ENCODE results near the gene SLC11A2. TPM values are rescaled to one million over a fixed set of nuclear protein-coding genes. Genes with fewer than 3 reads are reported as not detected.

Gene SLC11A2
- total RNA-seq, 1 experiment from 2014 or later: 38.7 TPM

DNA sequence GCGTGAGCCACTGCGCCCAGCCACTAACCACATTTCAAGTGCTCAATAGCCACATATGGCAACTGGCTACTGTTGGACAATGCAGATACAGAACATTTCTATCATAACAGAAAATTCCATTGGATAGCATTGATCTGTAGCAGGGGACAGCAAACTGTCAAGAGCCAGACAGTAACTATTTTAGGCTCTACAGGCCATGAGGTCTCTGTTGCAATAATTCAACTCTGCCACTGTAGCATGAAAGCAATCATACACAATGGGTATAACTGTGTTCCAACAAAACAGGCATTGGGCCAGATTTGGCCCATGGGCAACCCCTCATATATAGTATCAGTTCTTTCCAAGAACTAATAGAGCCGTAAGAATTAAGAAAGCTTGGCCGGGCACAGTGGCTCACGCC lies 49.2 kb upstream of the SLC11A2 start:
- Histone ChIP-seq H3K27me3 (ENCODE audit: insufficient read depth, low read length) (no peaks in the 10 kb centered on the region), H3K79me2 (ENCODE audit: insufficient read depth, low read length) (no peaks in the 10 kb centered on the region), H3K4me1 (ENCODE audit: control insufficient read depth in 1 of 2, insufficient read depth in 2 of 2, low read length in 2 of 2) (no peaks in the 10 kb centered on the region), H2AFZ (ENCODE audit: low read depth, low read length, poor library complexity, severe bottlenecking) (no peak overlapping the region), H3K9me2 (ENCODE audit: insufficient read depth) (no peaks in the 10 kb centered on the region), H3K4me3 (replicated peaks in 1 of 2; ENCODE audit: low read depth in 1 of 2, low read length in 2 of 2) (no peak overlapping the region), H4K20me1 (ENCODE audit: insufficient read depth) (no peaks in the 10 kb centered on the region), H3K9ac (ENCODE audit: low read length) (no peak overlapping the region), H3K9me3 (ENCODE audit: control insufficient read depth in 1 of 2, insufficient read depth in 1 of 2, low read depth in 1 of 2, low read length in 2 of 2) (no peaks in the 10 kb centered on the region), H3K36me3 (ENCODE audit: control insufficient read depth in 1 of 2, insufficient read depth in 2 of 2, low read length in 2 of 2) (peaks cover 4 to 12% of the 10 kb centered on the region in 2 experiments; a peak in 2 of 4 replicates), H3K27ac (ENCODE audit: low read depth, low read length) (no peak overlapping the region), H3K4me2 (ENCODE audit: low read length) (no peak overlapping the region)
- TF ChIP-seq EGR1 (IDR thresholded peaks at IDR 0.05; ENCODE audit: low read depth) (no peak), ZBTB33 (IDR thresholded peaks at IDR 0.05; ENCODE audit: extremely low read depth, insufficient replicate concordance, low read length) (no peak), EZH2phosphoT487 (IDR thresholded peaks at IDR 0.05; ENCODE audit: borderline replicate concordance) (no peak), SIN3A (IDR thresholded peaks at IDR 0.05; ENCODE audit: low read depth) (no peak), SRF (IDR thresholded peaks at IDR 0.05; ENCODE audit: low read depth) (no peak), JUND (IDR thresholded peaks at IDR 0.05) (no peak), ZFX (IDR thresholded peaks at IDR 0.05) (no peak), ELF1 (IDR thresholded peaks at IDR 0.05; ENCODE audit: borderline replicate concordance, low read depth) (no peak), FOSL1 (IDR thresholded peaks at IDR 0.05; ENCODE audit: low read depth) (no peak), TCF7L2 (IDR thresholded peaks at IDR 0.05; ENCODE audit: borderline replicate concordance, extremely low read depth, insufficient read depth, insufficient read length) (no peak), CTCF (IDR thresholded peaks at IDR 0.05 in 2 of 3, conservative IDR thresholded peaks at IDR 0.05 in 1 of 3; ENCODE audit: borderline replicate concordance in 1 of 3, insufficient read depth in 1 of 3, low read depth in 2 of 3, low read length in 2 of 3) (no peak), REST (IDR thresholded peaks at IDR 0.05; ENCODE audit: low read depth) (no peak)
- CTCF ChIA-PET: no interaction called here
- RAD21 ChIA-PET (ENCODE audit: low non-redundant PET in 1 of 2, low total read pairs in 2 of 2, uncharacterized antibody in 2 of 2, unreplicated experiment in 2 of 2): no interaction called here
- ATAC-seq: no peak
- no peak for DNase-seq (ENCODE audit: low read depth, low spot score)
- no TSS peak for BruUV-seq (replicated peaks)
- intact Hi-C loops (cut with micrococcal nuclease): no loop called here
- POLR2A ChIA-PET: interaction anchor here (0.8 to 1.3 kb wide), 2 partner anchors 8 to 9 kb away, joined by 3 to 10 read pairs; partner anchors contain the start of gene CSRNP2
